ENCODE measurements around the gene FXYD6.

The FXYD6 gene

GRCh38 chr11:117902001-117902845 lies 25.8 kb upstream of the FXYD6 start:
- Histone ChIP-seq H3K27ac (ENCODE audit: low read depth, low read length) (no peak overlapping the region), H3K36me3 (ENCODE audit: insufficient read depth, low read length) (no peaks in the 10 kb centered on the region), H3K9me3 (ENCODE audit: insufficient read depth, low read depth, low read length) (no peaks in the 10 kb centered on the region), H3K27me3 (ENCODE audit: insufficient read depth, low read length) (no peaks in the 10 kb centered on the region), H3K9ac (ENCODE audit: low read depth, low read length) (no peak overlapping the region), H3K4me1 (ENCODE audit: insufficient read depth, low read length) (no peaks in the 10 kb centered on the region; the same call in 1 of the 2 replicates), H3K4me3 (ENCODE audit: low read length) (no peak overlapping the region)
- WGBS = 88% methylated on average over 12 of the region's 13 CpGs

GRCh38 chr11:117901601-117902000 lies 25.1 kb upstream of the FXYD6 start:
- Histone ChIP-seq H3K9ac (ENCODE audit: low read depth, low read length) (no peak overlapping the region), H3K27me3 (ENCODE audit: insufficient read depth, low read length) (no peaks in the 10 kb centered on the region), H3K4me3 (ENCODE audit: low read length) (no peak overlapping the region), H3K27ac (ENCODE audit: low read depth, low read length) (no peak overlapping the region), H3K4me1 (ENCODE audit: insufficient read depth, low read length) (no peaks in the 10 kb centered on the region; the same call in 1 of the 2 replicates), H3K9me3 (ENCODE audit: insufficient read depth, low read depth, low read length) (no peaks in the 10 kb centered on the region), H3K36me3 (ENCODE audit: insufficient read depth, low read length) (no peaks in the 10 kb centered on the region)
- WGBS = 92% methylated on average over 9 of the region's 9 CpGs

- no peak overlapping the region for H3K4me3 ChIP-seq (ENCODE audit: low read length)
- no peaks in the 10 kb centered on the region for H3K9me3 ChIP-seq (ENCODE audit: insufficient read depth, low read depth, low read length)
- H3K27ac ChIP-seq (ENCODE audit: low read depth, low read length) = no peak overlapping the region
- no peaks in the 10 kb centered on the region for H3K36me3 ChIP-seq (ENCODE audit: insufficient read depth, low read length)
- H3K9ac ChIP-seq (ENCODE audit: low read depth, low read length) = no peak overlapping the region
- H3K27me3 ChIP-seq (ENCODE audit: insufficient read depth, low read length) = no peaks in the 10 kb centered on the region
- H3K4me1 ChIP-seq (ENCODE audit: insufficient read depth, low read length) = no peaks in the 10 kb centered on the region
- 89% methylated on average over 11 of the region's 11 CpGs for WGBS
These were observed 24.4 kb upstream of the FXYD6 start for GRCh38 chr11:117900720-117901440.

GRCh38 chr11:117900121-117900648 lies 23.7 kb upstream of the FXYD6 start:
- Histone ChIP-seq H3K27me3 (ENCODE audit: insufficient read depth, low read length) (no peaks in the 10 kb centered on the region), H3K9ac (ENCODE audit: low read depth, low read length) (no peak overlapping the region), H3K4me1 (ENCODE audit: insufficient read depth, low read length) (no peaks in the 10 kb centered on the region), H3K9me3 (ENCODE audit: insufficient read depth, low read depth, low read length) (no peaks in the 10 kb centered on the region), H3K36me3 (ENCODE audit: insufficient read depth, low read length) (no peaks in the 10 kb centered on the region), H3K27ac (ENCODE audit: low read depth, low read length) (no peak overlapping the region), H3K4me3 (ENCODE audit: low read length) (no peak overlapping the region)
- 84% methylated on average over 4 of the region's 4 CpGs for WGBS

GRCh38 chr11:117898059-117898458 lies 21.6 kb upstream of the FXYD6 start:
- H3K27me3 ChIP-seq (ENCODE audit: insufficient read depth, low read length) = no peaks in the 10 kb centered on the region
- no peak overlapping the region for H3K9ac ChIP-seq (ENCODE audit: low read depth, low read length)
- no peaks in the 10 kb centered on the region for H3K9me3 ChIP-seq (ENCODE audit: insufficient read depth, low read depth, low read length)
- 97% methylated on average over 4 of the region's 4 CpGs for WGBS
- H3K4me1 ChIP-seq (ENCODE audit: insufficient read depth, low read length) = no peaks in the 10 kb centered on the region
- H3K36me3 ChIP-seq (ENCODE audit: insufficient read depth, low read length) = no peaks in the 10 kb centered on the region
- H3K27ac ChIP-seq (ENCODE audit: low read depth, low read length) = no peak overlapping the region
- no peak overlapping the region for H3K4me3 ChIP-seq (ENCODE audit: low read length)

- Histone ChIP-seq H3K27me3 (ENCODE audit: insufficient read depth, low read length) (no peaks in the 10 kb centered on the region), H3K27ac (ENCODE audit: low read depth, low read length) (no peak overlapping the region), H3K9me3 (ENCODE audit: insufficient read depth, low read depth, low read length) (no peaks in the 10 kb centered on the region), H3K4me3 (ENCODE audit: low read length) (no peak overlapping the region), H3K9ac (ENCODE audit: low read depth, low read length) (no peak overlapping the region), H3K36me3 (ENCODE audit: insufficient read depth, low read length) (no peaks in the 10 kb centered on the region), H3K4me1 (ENCODE audit: insufficient read depth, low read length) (no peaks in the 10 kb centered on the region)
- 78% methylated on average over 2 of the region's 3 CpGs for WGBS
These were observed 16.2 kb upstream of the FXYD6 start for GRCh38 chr11:117892651-117893050.

GRCh38 chr11:117891362-117891761 lies 14.9 kb upstream of the FXYD6 start:
- WGBS = 95% methylated on average over 2 of the region's 2 CpGs
- H3K36me3 ChIP-seq (ENCODE audit: insufficient read depth, low read length) = no peaks in the 10 kb centered on the region
- no peak overlapping the region for H3K4me3 ChIP-seq (ENCODE audit: low read length)
- H3K27ac ChIP-seq (ENCODE audit: low read depth, low read length) = no peak overlapping the region
- H3K4me1 ChIP-seq (ENCODE audit: insufficient read depth, low read length) = no peaks in the 10 kb centered on the region
- no peak overlapping the region for H3K9ac ChIP-seq (ENCODE audit: low read depth, low read length)
- no peaks in the 10 kb centered on the region for H3K9me3 ChIP-seq (ENCODE audit: insufficient read depth, low read depth, low read length)
- H3K27me3 ChIP-seq (ENCODE audit: insufficient read depth, low read length) = no peaks in the 10 kb centered on the region

- WGBS = 90% methylated on average over 8 of the region's 8 CpGs
- no peak overlapping the region for H3K9ac ChIP-seq (ENCODE audit: low read depth, low read length)
- H3K9me3 ChIP-seq (ENCODE audit: insufficient read depth, low read depth, low read length) = no peaks in the 10 kb centered on the region
- H3K27me3 ChIP-seq (ENCODE audit: insufficient read depth, low read length) = no peaks in the 10 kb centered on the region
- H3K36me3 ChIP-seq (ENCODE audit: insufficient read depth, low read length) = no peaks in the 10 kb centered on the region
- no peak overlapping the region for H3K4me3 ChIP-seq (ENCODE audit: low read length)
- H3K27ac ChIP-seq (ENCODE audit: low read depth, low read length) = no peak overlapping the region
- H3K4me1 ChIP-seq (ENCODE audit: insufficient read depth, low read length) = no peaks in the 10 kb centered on the region
These were observed 11.7 kb upstream of the FXYD6 start for GRCh38 chr11:117888139-117888566.

GRCh38 chr11:117887431-117888138 lies 11.1 kb upstream of the FXYD6 start:
- WGBS = 76% methylated on average over 9 of the region's 9 CpGs
- H3K9me3 ChIP-seq (ENCODE audit: insufficient read depth, low read depth, low read length) = no peaks in the 10 kb centered on the region
- no peak overlapping the region for H3K9ac ChIP-seq (ENCODE audit: low read depth, low read length)
- no peak overlapping the region for H3K27ac ChIP-seq (ENCODE audit: low read depth, low read length)
- H3K4me1 ChIP-seq (ENCODE audit: insufficient read depth, low read length) = no peaks in the 10 kb centered on the region; the same call in 1 of the 2 replicates
- H3K36me3 ChIP-seq (ENCODE audit: insufficient read depth, low read length) = no peaks in the 10 kb centered on the region
- no peaks in the 10 kb centered on the region for H3K27me3 ChIP-seq (ENCODE audit: insufficient read depth, low read length)
- no peak overlapping the region for H3K4me3 ChIP-seq (ENCODE audit: low read length)

- H3K36me3 ChIP-seq (ENCODE audit: insufficient read depth, low read length) = no peaks in the 10 kb centered on the region
- H3K27me3 ChIP-seq (ENCODE audit: insufficient read depth, low read length) = no peaks in the 10 kb centered on the region
- H3K27ac ChIP-seq (ENCODE audit: low read depth, low read length) = no peak overlapping the region
- H3K9ac ChIP-seq (ENCODE audit: low read depth, low read length) = no peak overlapping the region
- no peak overlapping the region for H3K4me3 ChIP-seq (ENCODE audit: low read length)
- 83% methylated on average over 11 of the region's 11 CpGs for WGBS
- H3K9me3 ChIP-seq (ENCODE audit: insufficient read depth, low read depth, low read length) = no peaks in the 10 kb centered on the region
- H3K4me1 ChIP-seq (ENCODE audit: insufficient read depth, low read length) = no peaks in the 10 kb centered on the region; the same call in 1 of the 2 replicates
These were observed 9.3 kb upstream of the FXYD6 start for GRCh38 chr11:117885777-117886176.

- Histone ChIP-seq H3K9ac (ENCODE audit: low read depth, low read length) (no peak overlapping the region), H3K4me1 (ENCODE audit: insufficient read depth, low read length) (no peaks in the 10 kb centered on the region; the same call in 1 of the 2 replicates), H3K36me3 (ENCODE audit: insufficient read depth, low read length) (no peaks in the 10 kb centered on the region), H3K9me3 (ENCODE audit: insufficient read depth, low read depth, low read length) (no peaks in the 10 kb centered on the region), H3K27me3 (ENCODE audit: insufficient read depth, low read length) (no peaks in the 10 kb centered on the region), H3K4me3 (ENCODE audit: low read length) (no peak overlapping the region), H3K27ac (ENCODE audit: low read depth, low read length) (no peak overlapping the region)
- WGBS = 85% methylated on average over 7 of the region's 7 CpGs
These were observed 8.5 kb upstream of the FXYD6 start for GRCh38 chr11:117884994-117885393.

Measured in HUES64 (cell line).